ENCODE data around the gene ADAMTS7. TPM values are rescaled to one million over a fixed set of nuclear protein-coding genes. Genes with fewer than 3 reads are reported as not detected.
A peak's percentile ranks its signal among the peaks of the same experiment; 100 is the strongest.
"Not testable (repeated sequence)": the region's sequence is repeated elsewhere in the genome, so short reads cannot be mapped to it uniquely, and the experiment has no call there.

ADAMTS7 gene
- total RNA-seq, 2 donors from 2014 or later = 20.8 to 39.2 TPM

GRCh38 chr15:78756781-78757635, 54.3 kb downstream of the ADAMTS7 start:
- DNase-seq (ENCODE audit: low spot score) = peak; percentile 91
- TF ChIP-seq CTCF (IDR thresholded peaks at IDR 0.05) = peak in 1 of 2 donors; percentile 25
- H3K4me3 ChIP-seq, H3K9me3 ChIP-seq, H3K36me3 ChIP-seq, H3K27me3 ChIP-seq: not testable (repeated sequence)
- peak overlapping the region; percentile 80 for H3K27ac ChIP-seq
- H3K4me1 ChIP-seq = peaks cover 0 to 84% of the 10 kb centered on the region in 2 donors

GRCh38 chr15:78755900-78756591, 55.2 kb downstream of the ADAMTS7 start:
- not testable (repeated sequence) for DNase-seq (ENCODE audit: low spot score); H3K27me3 ChIP-seq; H3K36me3 ChIP-seq; H3K9me3 ChIP-seq; H3K4me3 ChIP-seq
- peak overlapping the region; percentile 51 to 80 for H3K27ac ChIP-seq
- peak in 1 of 2 donors; percentile 56 for TF ChIP-seq CTCF (IDR thresholded peaks at IDR 0.05)
- H3K4me1 ChIP-seq = peaks cover 0 to 84% of the 10 kb centered on the region in 2 donors

GRCh38 chr15:78754637-78755280, 56.5 kb downstream of the ADAMTS7 start:
- H3K4me3 ChIP-seq; DNase-seq (ENCODE audit: low spot score); H3K36me3 ChIP-seq; H3K27ac ChIP-seq; H3K9me3 ChIP-seq; H3K27me3 ChIP-seq: not testable (repeated sequence)
- peaks cover 0 to 83% of the 10 kb centered on the region in 2 donors for H3K4me1 ChIP-seq

GRCh38 chr15:78753751-78754535, 57.3 kb downstream of the ADAMTS7 start:
- H3K4me3 ChIP-seq; H3K36me3 ChIP-seq; H3K27ac ChIP-seq; H3K27me3 ChIP-seq; H3K9me3 ChIP-seq; DNase-seq (ENCODE audit: low spot score): not testable (repeated sequence)
- peaks cover 0 to 74% of the 10 kb centered on the region in 2 donors for H3K4me1 ChIP-seq

- H3K9me3 ChIP-seq; H3K4me3 ChIP-seq; DNase-seq (ENCODE audit: low spot score); H3K36me3 ChIP-seq; H3K27me3 ChIP-seq; H3K27ac ChIP-seq: not testable (repeated sequence)
- peaks cover 0 to 68% of the 10 kb centered on the region in 2 donors for H3K4me1 ChIP-seq
Measured at GRCh38 chr15:78753359-78753659, 58.0 kb downstream of the ADAMTS7 start.

- H3K4me1 ChIP-seq = peaks cover 0 to 62% of the 10 kb centered on the region in 2 donors
- H3K36me3 ChIP-seq = no peaks in the 10 kb centered on the region
- no peak for DNase-seq (ENCODE audit: low spot score)
Measured at GRCh38 chr15:78752492-78753358, 58.5 kb downstream of the ADAMTS7 start.

More at GRCh38 chr15:78752492-78753358, 58.5 kb downstream of the ADAMTS7 start:
- no peaks in the 10 kb centered on the region for H3K27me3 ChIP-seq
- no peak overlapping the region for H3K4me3 ChIP-seq
- no peaks in the 10 kb centered on the region for H3K9me3 ChIP-seq
- peak overlapping the region in 1 of 2 donors; percentile 16 for H3K27ac ChIP-seq
- TF ChIP-seq CTCF (IDR thresholded peaks at IDR 0.05) = no peak

Measured in right atrium auricular region (tissue), 2 donors.